HEK293T (cell line): Measurements from ENCODE around the gene FSCB.

Source experiments
- CTCF ChIA-PET: fragments of 350-600 bp; formaldehyde crosslinking; extraction: SDS; loops from one replicate; lab custom pipeline; 2021; ENCODE audit warnings: antibody characterized with exemption, inconsistent platforms; lab: Yijun Ruan, JAX
- POLR2A ChIA-PET: fragments of 350-600 bp; formaldehyde crosslinking; extraction: SDS; loops from one replicate; lab custom pipeline; 2020; ENCODE audit warnings: antibody characterized with exemption, inconsistent platforms; lab: Yijun Ruan, JAX
- DNase-seq: peaks from one replicate; pipeline ENCODE4 v3.0.0; 2012; ENCODE audit warnings: mixed read lengths; ENCODE audit errors: extremely low spot score
- ARNT ChIP-seq: fragments of 450-650 bp; IDR thresholded peaks from 2 replicates; pipeline ENCODE4 v1.6.1; 2017; ENCODE audit warnings: mild to moderate bottlenecking
- BHLHE40 ChIP-seq: fragments of 450-650 bp; IDR thresholded peaks from 2 replicates; pipeline ENCODE4 v1.6.1; 2016; ENCODE audit warnings: mild to moderate bottlenecking, moderate library complexity, borderline replicate concordance
- CTBP1 ChIP-seq: fragments of 450-650 bp; IDR thresholded peaks from 2 replicates; pipeline ENCODE4 v1.6.1; 2016; ENCODE audit warnings: borderline replicate concordance
- ELF4 ChIP-seq: fragments of 450-650 bp; IDR thresholded peaks from 2 replicates; pipeline ENCODE4 v1.6.1; 2017; ENCODE audit warnings: antibody characterized with exemption
- FOXK2 ChIP-seq: fragments of 450-650 bp; IDR thresholded peaks from 2 replicates; pipeline ENCODE4 v1.6.1; 2016; ENCODE audit warnings: mild to moderate bottlenecking
- FOXM1 ChIP-seq: fragments of 450-650 bp; IDR thresholded peaks from 2 replicates; pipeline ENCODE4 v1.6.1; 2017; ENCODE audit warnings: mild to moderate bottlenecking, borderline replicate concordance
- HDGF ChIP-seq: fragments of 450-650 bp; IDR thresholded peaks from 2 replicates; pipeline ENCODE4 v1.6.1; 2017; ENCODE audit warnings: antibody characterized with exemption, borderline replicate concordance
- L3MBTL2 ChIP-seq: fragments of 450-650 bp; conservative IDR thresholded peaks from 2 replicates; pipeline ENCODE4 v1.6.1; 2016; ENCODE audit warnings: mild to moderate bottlenecking
- LEF1 ChIP-seq: fragments of 450-650 bp; IDR thresholded peaks from 2 replicates; pipeline ENCODE4 v1.6.1; 2017; ENCODE audit warnings: mild to moderate bottlenecking, borderline replicate concordance
- NFRKB ChIP-seq: fragments of 450-650 bp; IDR thresholded peaks from 2 replicates; pipeline ENCODE4 v1.6.1; 2016; ENCODE audit warnings: mild to moderate bottlenecking, moderate library complexity
- SP1 ChIP-seq: fragments of 450-650 bp; IDR thresholded peaks from 2 replicates; pipeline ENCODE4 v1.6.1; 2017
- SUZ12 ChIP-seq: fragments of 450-650 bp; IDR thresholded peaks from 2 replicates; pipeline ENCODE4 v1.6.1; 2016; ENCODE audit warnings: mild to moderate bottlenecking
- TARDBP ChIP-seq: fragments of 450-650 bp; IDR thresholded peaks from 2 replicates; pipeline ENCODE4 v1.6.1; 2016
- ZNF384 ChIP-seq: fragments of 450-650 bp; IDR thresholded peaks from 2 replicates; pipeline ENCODE4 v1.6.1; 2016
- TF ChIP-seq, protein P1 (sequence below): fragments of 450-650 bp; IDR thresholded peaks from 2 replicates; pipeline ENCODE4 v1.6.1; 2016

FSCB gene

GRCh38 chr14:44463356-44464004 is 43.6 kb downstream of the FSCB start:
- POLR2A ChIA-PET: no interaction called here
- TF ChIP-seq NFRKB (no peak), L3MBTL2 (no peak), CTBP1 (no peak)
- CTCF ChIA-PET: no interaction called here
- DNase-seq: no peak

- TF ChIP-seq ZNF384 (no peak), TARDBP (no peak), HDGF (no peak), SP1 (no peak), ARNT (no peak), BHLHE40 (no peak), L3MBTL2 (no peak), SUZ12 (no peak)
- no peak for DNase-seq
- CTCF ChIA-PET: interaction anchor here (0.8 kb wide), 1 partner anchor 320 kb away, joined by 4 read pairs; no protein-coding TSS in a partner anchor
- POLR2A ChIA-PET: no interaction called here
Measured at GRCh38 chr14:44462381-44462780, 44.7 kb downstream of the FSCB start.

- POLR2A ChIA-PET: no interaction called here
- TF ChIP-seq CTBP1: no peak
- TF ChIP-seq ARNT: no peak
- TF ChIP-seq NFRKB: no peak
- TF ChIP-seq ZNF384: no peak
- no peak for TF ChIP-seq LEF1
- TF ChIP-seq BHLHE40: no peak
- no peak for TF ChIP-seq L3MBTL2
- TF ChIP-seq FOXK2: no peak
- TF ChIP-seq, protein P1, sequence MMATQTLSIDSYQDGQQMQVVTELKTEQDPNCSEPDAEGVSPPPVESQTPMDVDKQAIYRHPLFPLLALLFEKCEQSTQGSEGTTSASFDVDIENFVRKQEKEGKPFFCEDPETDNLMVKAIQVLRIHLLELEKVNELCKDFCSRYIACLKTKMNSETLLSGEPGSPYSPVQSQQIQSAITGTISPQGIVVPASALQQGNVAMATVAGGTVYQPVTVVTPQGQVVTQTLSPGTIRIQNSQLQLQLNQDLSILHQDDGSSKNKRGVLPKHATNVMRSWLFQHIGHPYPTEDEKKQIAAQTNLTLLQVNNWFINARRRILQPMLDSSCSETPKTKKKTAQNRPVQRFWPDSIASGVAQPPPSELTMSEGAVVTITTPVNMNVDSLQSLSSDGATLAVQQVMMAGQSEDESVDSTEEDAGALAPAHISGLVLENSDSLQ: no peak
- TF ChIP-seq FOXM1: no peak
- no peak for TF ChIP-seq TARDBP
- no peak for TF ChIP-seq SP1
- TF ChIP-seq SUZ12: no peak
- no peak for TF ChIP-seq HDGF
- TF ChIP-seq ELF4: no peak
- CTCF ChIA-PET: interaction anchor here (0.8 kb wide), 1 partner anchor 321 kb away, joined by 4 read pairs; no protein-coding TSS in a partner anchor
- no peak for DNase-seq
Measured at GRCh38 chr14:44461811-44462210, 45.3 kb downstream of the FSCB start.
